Ovary (tissue), 3 donors: ENCODE measurements around the gene ME1.

Experiments used
- CTCF ChIP-seq, 3 donors: fragments of 450-650 bp in 2 of 3; fragments of 200-600 bp in 1 of 3; IDR thresholded peaks; one replicate each; pipeline versions ENCODE4 v1.5.1 to v1.8.0; 2016 to 2022; ENCODE audit warnings: antibody characterized with exemption in 3 of 3, mild to moderate bottlenecking in 1 of 3
- EP300 ChIP-seq: sonication (generic); formaldehyde crosslinking; IDR thresholded peaks from one replicate; pipeline ENCODE4 v1.6.1; 2017; ENCODE audit warnings: antibody characterized with exemption
- POLR2A ChIP-seq: fragments of 450-650 bp; IDR thresholded peaks from one replicate; pipeline ENCODE4 v1.6.1; 2017; ENCODE audit warnings: antibody characterized with exemption, mild to moderate bottlenecking, moderate library complexity
- donor health status: DM: no; HTN: no; CAD: no.

- TF ChIP-seq CTCF (IDR thresholded peaks at IDR 0.05) (no peak), POLR2A (no peak), EP300 (no peak)
Observed at GRCh38 chr6:83250235-83250634, 180.6 kb downstream of the ME1 start.
